CD4-positive, CD25-positive, alpha-beta regulatory T cell (primary cell): ENCODE measurements around the gene SIRT3. TPM values are rescaled to one million over a fixed set of nuclear protein-coding genes. Genes with fewer than 3 reads are reported as not detected.

ENCODE experiments used
- ATAC-seq, 2 donors: fragments of 150-1000 bp; cut with Tn5 transposase; one replicate each; pipeline ENCODE4 v1.10.0; 2021; ENCODE audit warnings: low read depth in 2 of 2, moderate number of reproducible peaks in 2 of 2, moderate library complexity in 1 of 2
- DNase-seq, 3 donors: peaks; one replicate each; pipeline versions ENCODE4 v3.0.0 to v3.0.0-alpha.2; 2012 to 2022; ENCODE audit warnings: mixed read lengths in 1 of 3
- H3K27ac ChIP-seq: one replicate; pipeline ENCODE4 v1.7.0; 2013; ENCODE audit warnings: mild to moderate bottlenecking, low read length; ENCODE audit not compliant: insufficient read depth, poor library complexity, severe bottlenecking
- H3K27me3 ChIP-seq: one replicate; pipeline ENCODE4 v1.7.0; 2013; ENCODE audit warnings: low read length; ENCODE audit not compliant: control insufficient read depth, insufficient read depth
- H3K36me3 ChIP-seq: one replicate; pipeline ENCODE4 v1.7.0; 2013; ENCODE audit warnings: mild to moderate bottlenecking, low read length, moderate library complexity; ENCODE audit not compliant: control insufficient read depth, insufficient read depth
- H3K4me1 ChIP-seq: 2 replicates; pipeline ENCODE4 v1.7.0; 2013; ENCODE audit warnings: mild to moderate bottlenecking, low read length; ENCODE audit not compliant: insufficient read depth, control insufficient read depth, poor library complexity, severe bottlenecking
- H3K4me3 ChIP-seq: one replicate; pipeline ENCODE4 v1.7.0; 2013; ENCODE audit warnings: low read depth, mild to moderate bottlenecking, low read length, moderate library complexity
- H3K9me3 ChIP-seq, 2 experiments: 1 replicate in 1 of 2; 2 replicates in 1 of 2; pipeline ENCODE4 v1.7.0; 2013; ENCODE audit warnings: low read length in 2 of 2, mild to moderate bottlenecking in 1 of 2, moderate library complexity in 1 of 2; ENCODE audit not compliant: control insufficient read depth in 2 of 2
- H3K27ac Mint-ChIP-seq, 3 donors: one replicate each; pipeline ENCODE4 v1.8.0; 2020 to 2022; ENCODE audit warnings: mild to moderate bottlenecking in 3 of 3, mixed read lengths in 3 of 3, moderate library complexity in 2 of 3
- H3K27me3 Mint-ChIP-seq: one replicate; pipeline ENCODE4 v1.8.0; 2022; ENCODE audit warnings: mild to moderate bottlenecking, mixed read lengths
- H3K36me3 Mint-ChIP-seq: one replicate; pipeline ENCODE4 v1.8.0; 2020; ENCODE audit warnings: mixed read lengths
- H3K4me1 Mint-ChIP-seq, 4 donors: one replicate each; pipeline ENCODE4 v1.8.0; 2020 to 2022; ENCODE audit warnings: mixed read lengths in 4 of 4, mild to moderate bottlenecking in 1 of 4
- H3K4me3 Mint-ChIP-seq, 4 donors: one replicate each; pipeline ENCODE4 v1.8.0; 2020 to 2022; ENCODE audit warnings: mild to moderate bottlenecking in 4 of 4, mixed read lengths in 4 of 4, moderate library complexity in 3 of 4
- H3K9me3 Mint-ChIP-seq, 7 donors: one replicate each; pipeline ENCODE4 v1.8.0; 2020 to 2022; ENCODE audit warnings: mixed read lengths in 7 of 7, mild to moderate bottlenecking in 3 of 7, moderate library complexity in 2 of 7
- polyA plus RNA-seq, 4 donors: library from polyadenylated mRNA; unstranded; fragments of 300-500 nt; fragmentation: Illumina TruSeq; gene quantifications; one replicate each; pipeline ENCODE4 v1.2.3, GENCODE V29; 2021
- total RNA-seq: library from RNA; stranded (reverse); gene quantifications from one replicate; pipeline ENCODE4 v1.2.3, GENCODE V29; 2022

The SIRT3 gene
- total and polyA plus RNA-seq, 5 donors from 2014 or later: 6.9 to 14.2 (median 11.6) TPM

DNA sequence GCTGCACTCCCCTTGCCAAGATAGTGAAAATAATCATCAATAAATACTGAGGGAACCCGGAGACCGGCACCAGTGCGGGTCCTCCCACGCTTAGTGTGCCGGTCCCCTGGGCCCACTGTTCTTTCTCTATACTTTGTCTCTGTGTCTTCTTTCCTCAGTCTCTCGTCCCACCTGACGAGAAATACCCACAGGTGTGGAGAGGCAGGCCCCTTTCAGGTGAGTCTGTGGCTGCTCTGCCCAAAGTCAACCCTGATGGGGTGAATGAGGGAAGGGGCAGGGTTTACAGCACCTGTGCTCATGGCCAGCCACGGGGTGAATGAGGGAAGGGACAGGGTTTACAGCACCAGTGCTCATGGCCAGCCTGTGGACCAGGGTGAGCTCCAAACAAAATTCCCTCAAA is 33.7 kb downstream of the SIRT3 start:
- peak overlapping the region; percentile 49 to 97 (median 78) for H3K4me3 Mint-ChIP-seq
- H3K36me3 Mint-ChIP-seq: peaks cover 16% of the 10 kb centered on the region
- Histone ChIP-seq H3K4me1 (peaks cover 44% of the 10 kb centered on the region), H3K36me3 (peaks cover 32% of the 10 kb centered on the region), H3K4me3 (no peak overlapping the region), H3K9me3 (no peaks in the 10 kb centered on the region), H3K27me3 (no peaks in the 10 kb centered on the region), H3K27ac (peak overlapping the region; percentile 2)
- H3K27me3 Mint-ChIP-seq: peaks cover 4% of the 10 kb centered on the region
- peak overlapping the region; percentile 53 to 92 (median 67) for H3K27ac Mint-ChIP-seq
- no peak for ATAC-seq
- DNase-seq: no peak
- H3K4me1 Mint-ChIP-seq: peaks cover 0 to 58% (median 31%) of the 10 kb centered on the region in 4 donors
- H3K9me3 Mint-ChIP-seq: peaks cover 0 to 1% (median 0%) of the 10 kb centered on the region in 7 donors

GRCh38 chr11:201966-202365 is 34.2 kb downstream of the SIRT3 start:
- no peaks in the 10 kb centered on the region for H3K27me3 ChIP-seq
- H3K4me3 ChIP-seq: no peak overlapping the region
- peaks cover 0 to 1% (median 0%) of the 10 kb centered on the region in 7 donors for H3K9me3 Mint-ChIP-seq
- peaks cover 16% of the 10 kb centered on the region for H3K36me3 Mint-ChIP-seq
- no peaks in the 10 kb centered on the region for H3K9me3 ChIP-seq
- H3K4me1 ChIP-seq: peaks cover 44% of the 10 kb centered on the region
- H3K4me3 Mint-ChIP-seq: peak overlapping the region; percentile 49 to 97 (median 78)
- H3K36me3 ChIP-seq: peaks cover 32% of the 10 kb centered on the region
- H3K27ac ChIP-seq: no peak overlapping the region
- no peak for ATAC-seq
- H3K27ac Mint-ChIP-seq: peak overlapping the region; percentile 67 to 92 (median 80)
- peak in 1 of 3 donors; percentile 35 for DNase-seq
- H3K4me1 Mint-ChIP-seq: peaks cover 0 to 54% (median 29%) of the 10 kb centered on the region in 4 donors
- H3K27me3 Mint-ChIP-seq: no peaks in the 10 kb centered on the region

DNA sequence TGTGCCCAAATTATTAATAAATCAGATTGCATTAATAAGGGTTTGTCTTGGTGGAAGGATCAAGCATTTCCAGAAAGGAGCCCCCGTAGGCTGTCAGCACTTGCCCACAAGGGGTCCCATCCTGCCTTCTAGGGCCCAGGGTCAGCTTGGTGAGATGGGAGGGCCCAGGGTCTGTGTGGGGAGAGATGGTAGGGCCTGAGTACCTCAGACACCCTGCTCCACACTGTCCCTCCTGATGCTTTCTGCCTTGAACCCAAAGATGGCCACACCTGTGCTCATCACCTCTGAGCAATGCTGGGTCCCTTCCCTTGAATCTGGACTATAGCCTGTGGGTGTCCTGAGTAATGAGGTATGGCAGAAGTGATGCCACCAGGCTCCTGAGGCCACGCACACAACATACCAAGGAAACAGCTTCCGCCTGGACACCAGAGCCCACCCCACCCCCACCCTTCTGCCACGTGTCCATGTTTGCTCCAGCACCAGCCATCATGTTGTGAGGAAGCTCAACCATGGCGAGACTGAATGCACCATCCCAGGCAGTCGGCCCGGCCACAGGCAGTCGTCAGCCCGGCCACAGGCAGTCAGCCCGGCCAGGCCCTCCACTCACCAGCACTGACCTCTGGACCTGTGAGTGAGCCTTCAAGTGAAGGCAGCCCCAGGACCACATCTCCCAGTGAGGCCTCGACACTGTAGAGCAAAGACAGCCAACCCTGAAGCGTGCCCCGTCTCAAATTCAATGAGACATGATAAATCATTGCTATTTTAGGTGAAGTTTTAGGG is 35.7 kb downstream of the SIRT3 start:
- H3K4me1 Mint-ChIP-seq: peaks cover 0 to 45% (median 23%) of the 10 kb centered on the region in 4 donors
- no peaks in the 10 kb centered on the region for H3K9me3 Mint-ChIP-seq
- peaks cover 16% of the 10 kb centered on the region for H3K36me3 Mint-ChIP-seq
- Histone ChIP-seq H3K27ac (no peak overlapping the region), H3K4me1 (peaks cover 28% of the 10 kb centered on the region), H3K4me3 (no peak overlapping the region), H3K9me3 (no peaks in the 10 kb centered on the region), H3K27me3 (no peaks in the 10 kb centered on the region), H3K36me3 (peaks cover 27% of the 10 kb centered on the region)
- H3K4me3 Mint-ChIP-seq: peak overlapping the region in 1 of 4 donors; percentile 29
- no peak for ATAC-seq
- H3K27me3 Mint-ChIP-seq: no peaks in the 10 kb centered on the region
- H3K27ac Mint-ChIP-seq: no peak overlapping the region
- DNase-seq: no peak

DNA sequence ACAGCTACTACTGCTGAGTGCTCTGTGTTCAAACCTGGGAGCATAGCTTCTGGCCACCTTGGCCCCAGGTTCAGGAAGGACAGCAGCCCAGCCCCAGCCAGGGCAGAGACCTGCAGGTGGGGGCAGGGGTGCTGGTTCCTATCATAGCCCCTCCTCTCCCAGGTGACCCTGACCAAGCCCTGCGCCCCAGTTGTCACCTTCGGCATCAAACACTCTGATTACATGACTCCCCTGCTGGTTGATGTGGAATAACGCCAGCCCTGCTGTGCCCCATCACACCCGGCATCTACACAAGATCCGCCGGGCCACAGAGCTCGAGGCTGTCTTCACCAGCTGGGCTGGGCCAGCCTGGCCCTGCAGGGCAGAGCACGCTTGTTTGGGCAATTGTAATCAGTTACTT is 36.4 kb downstream of the SIRT3 start:
- no peak for DNase-seq
- peaks cover 0 to 40% (median 20%) of the 10 kb centered on the region in 4 donors for H3K4me1 Mint-ChIP-seq
- Histone ChIP-seq H3K9me3 (no peaks in the 10 kb centered on the region), H3K27ac (no peak overlapping the region), H3K4me1 (peaks cover 22% of the 10 kb centered on the region), H3K27me3 (no peaks in the 10 kb centered on the region), H3K4me3 (no peak overlapping the region), H3K36me3 (peaks cover 21% of the 10 kb centered on the region)
- H3K27me3 Mint-ChIP-seq: no peaks in the 10 kb centered on the region
- H3K4me3 Mint-ChIP-seq: peak overlapping the region in 1 of 4 donors; percentile 29
- no peak overlapping the region for H3K27ac Mint-ChIP-seq
- H3K36me3 Mint-ChIP-seq: peaks cover 16% of the 10 kb centered on the region
- ATAC-seq: no peak
- H3K9me3 Mint-ChIP-seq: no peaks in the 10 kb centered on the region

GRCh38 chr11:199004-199581 is 37.0 kb downstream of the SIRT3 start:
- Mint-ChIP-seq H3K36me3 (peaks cover 11% of the 10 kb centered on the region), H3K9me3 (no peaks in the 10 kb centered on the region), H3K27me3 (no peaks in the 10 kb centered on the region), H3K4me1 (peaks cover 0 to 34% (median 20%) of the 10 kb centered on the region in 4 donors), H3K27ac (no peak overlapping the region), H3K4me3 (no peak overlapping the region)
- peaks cover 14% of the 10 kb centered on the region for H3K36me3 ChIP-seq
- peaks cover 16% of the 10 kb centered on the region for H3K4me1 ChIP-seq
- no peak overlapping the region for H3K27ac ChIP-seq
- no peaks in the 10 kb centered on the region for H3K9me3 ChIP-seq
- H3K4me3 ChIP-seq: no peak overlapping the region
- ATAC-seq (no peak), DNase-seq (no peak)
- H3K27me3 ChIP-seq: no peaks in the 10 kb centered on the region

DNA sequence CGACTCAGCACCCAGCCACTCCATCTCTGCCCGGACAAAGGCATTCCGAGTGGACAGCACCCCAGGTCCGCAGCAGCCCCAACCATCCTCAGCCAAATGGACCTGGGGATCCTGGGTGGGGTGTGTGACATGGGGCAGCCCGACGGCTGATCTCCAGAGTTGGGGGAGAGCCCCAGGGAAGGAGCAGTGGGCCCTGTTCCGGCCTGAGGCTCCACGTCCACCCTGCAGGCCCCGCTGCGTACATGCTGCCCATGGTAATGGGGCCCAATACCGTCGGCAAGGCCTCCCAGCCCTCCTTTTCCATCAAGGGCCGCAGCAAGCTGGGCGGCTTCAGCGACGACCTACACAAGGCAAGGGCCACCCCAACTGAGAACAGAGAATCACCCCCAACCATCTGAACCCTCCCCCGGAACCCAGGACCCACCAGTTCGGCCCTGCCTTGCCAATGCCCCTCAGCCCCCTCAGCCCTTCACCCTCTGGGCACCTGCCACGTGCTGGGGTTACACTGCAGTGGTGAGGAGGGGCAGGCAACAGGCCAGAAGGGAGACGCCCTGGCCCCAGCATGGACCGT is 37.8 kb downstream of the SIRT3 start:
- H3K4me3 Mint-ChIP-seq: no peak overlapping the region
- peaks cover 8% of the 10 kb centered on the region for H3K36me3 ChIP-seq
- no peak overlapping the region for H3K27ac ChIP-seq
- H3K9me3 ChIP-seq: no peaks in the 10 kb centered on the region
- H3K4me1 Mint-ChIP-seq: peaks cover 0 to 28% (median 17%) of the 10 kb centered on the region in 4 donors
- DNase-seq: no peak
- H3K4me1 ChIP-seq: peaks cover 14% of the 10 kb centered on the region
- H3K27ac Mint-ChIP-seq: peak overlapping the region in 1 of 3 donors; percentile 46
- H3K4me3 ChIP-seq: no peak overlapping the region
- H3K36me3 Mint-ChIP-seq: peaks cover 5% of the 10 kb centered on the region
- no peaks in the 10 kb centered on the region for H3K27me3 ChIP-seq
- no peaks in the 10 kb centered on the region for H3K27me3 Mint-ChIP-seq
- no peak for ATAC-seq
- H3K9me3 Mint-ChIP-seq: no peaks in the 10 kb centered on the region

- Histone ChIP-seq H3K27ac (no peak overlapping the region), H3K27me3 (no peaks in the 10 kb centered on the region), H3K9me3 (no peaks in the 10 kb centered on the region), H3K36me3 (peaks cover 3% of the 10 kb centered on the region), H3K4me1 (peaks cover 14% of the 10 kb centered on the region), H3K4me3 (no peak overlapping the region)
- no peaks in the 10 kb centered on the region for H3K9me3 Mint-ChIP-seq
- peaks cover 0 to 23% (median 13%) of the 10 kb centered on the region in 4 donors for H3K4me1 Mint-ChIP-seq
- DNase-seq: no peak
- H3K36me3 Mint-ChIP-seq: no peaks in the 10 kb centered on the region
- H3K4me3 Mint-ChIP-seq: no peak overlapping the region
- ATAC-seq: no peak
- no peaks in the 10 kb centered on the region for H3K27me3 Mint-ChIP-seq
- H3K27ac Mint-ChIP-seq: peak overlapping the region in 1 of 3 donors; percentile 46
Observed at GRCh38 chr11:197741-198235, 38.4 kb downstream of the SIRT3 start.
